ENCODE data around the gene SPPL3. TPM values are rescaled to one million over a fixed set of nuclear protein-coding genes. Genes with fewer than 3 reads are reported as not detected.

The SPPL3 gene
- polyA plus RNA-seq, 1 of the 3 experiments (the other 2 are of a cell fraction): 18.8 TPM

DNA sequence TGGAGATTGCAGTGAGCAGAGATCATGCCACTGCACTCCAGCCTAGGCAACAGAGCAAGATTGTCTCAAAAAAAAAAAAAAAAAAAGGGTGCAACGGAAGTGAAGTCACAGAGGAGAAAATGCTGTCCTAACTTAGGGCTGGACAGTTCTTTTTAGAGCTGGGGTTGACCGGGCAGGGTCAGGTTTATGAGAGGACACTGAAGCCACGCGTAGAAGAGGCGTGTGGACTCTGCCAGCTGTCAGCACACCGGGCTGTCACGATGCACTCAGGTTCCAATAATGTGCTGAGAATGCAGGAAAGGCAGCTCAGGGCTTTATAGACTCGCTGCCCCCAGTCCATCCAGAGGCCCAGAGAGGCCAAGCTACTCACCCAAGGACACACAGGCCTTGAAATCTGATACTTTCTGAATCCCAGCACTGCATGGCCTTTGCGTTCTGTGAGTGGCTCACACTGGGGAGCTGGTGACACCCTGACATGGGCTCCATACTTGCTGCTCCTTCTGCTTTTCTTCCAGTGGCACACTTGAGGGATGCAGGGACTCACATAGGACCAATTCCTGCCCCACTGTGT lies 28.9 kb upstream of the SPPL3 start:
- H3K27me3 ChIP-seq (ENCODE audit: insufficient read depth): no peaks in the 10 kb centered on the region
- no peaks in the 10 kb centered on the region for H3K9me3 ChIP-seq
- WGBS (ENCODE audit: low lambda C conversion rate): 84% methylated on average over 8 of the region's 9 CpGs
- no peaks in the 10 kb centered on the region for H3F3A ChIP-seq (replicated peaks; ENCODE audit: insufficient read depth)
- H3K79me2 ChIP-seq (ENCODE audit: insufficient read depth): no peaks in the 10 kb centered on the region
- TF ChIP-seq, protein P1, sequence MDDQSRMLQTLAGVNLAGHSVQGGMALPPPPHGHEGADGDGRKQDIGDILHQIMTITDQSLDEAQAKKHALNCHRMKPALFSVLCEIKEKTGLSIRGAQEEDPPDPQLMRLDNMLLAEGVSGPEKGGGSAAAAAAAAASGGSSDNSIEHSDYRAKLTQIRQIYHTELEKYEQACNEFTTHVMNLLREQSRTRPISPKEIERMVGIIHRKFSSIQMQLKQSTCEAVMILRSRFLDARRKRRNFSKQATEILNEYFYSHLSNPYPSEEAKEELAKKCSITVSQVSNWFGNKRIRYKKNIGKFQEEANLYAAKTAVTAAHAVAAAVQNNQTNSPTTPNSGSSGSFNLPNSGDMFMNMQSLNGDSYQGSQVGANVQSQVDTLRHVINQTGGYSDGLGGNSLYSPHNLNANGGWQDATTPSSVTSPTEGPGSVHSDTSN (IDR thresholded peaks at IDR 0.05): no peak
- TF ChIP-seq GATA2 (CRISPR knock-in tag; IDR thresholded peaks at IDR 0.05): no peak
- TF ChIP-seq RFX5 (IDR thresholded peaks at IDR 0.05; ENCODE audit: low read length): no peak
- TF ChIP-seq ELF1 (IDR thresholded peaks at IDR 0.05): no peak
- TF ChIP-seq NRF1 (IDR thresholded peaks at IDR 0.05; ENCODE audit: low read depth, low read length): no peak
- no peak for TF ChIP-seq TAF1 (IDR thresholded peaks at IDR 0.05; ENCODE audit: borderline replicate concordance, low read depth, low read length)
- TF ChIP-seq, protein P2, sequence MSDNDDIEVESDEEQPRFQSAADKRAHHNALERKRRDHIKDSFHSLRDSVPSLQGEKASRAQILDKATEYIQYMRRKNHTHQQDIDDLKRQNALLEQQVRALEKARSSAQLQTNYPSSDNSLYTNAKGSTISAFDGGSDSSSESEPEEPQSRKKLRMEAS (IDR thresholded peaks at IDR 0.05; ENCODE audit: low read depth): no peak
- TF ChIP-seq, protein P3, sequence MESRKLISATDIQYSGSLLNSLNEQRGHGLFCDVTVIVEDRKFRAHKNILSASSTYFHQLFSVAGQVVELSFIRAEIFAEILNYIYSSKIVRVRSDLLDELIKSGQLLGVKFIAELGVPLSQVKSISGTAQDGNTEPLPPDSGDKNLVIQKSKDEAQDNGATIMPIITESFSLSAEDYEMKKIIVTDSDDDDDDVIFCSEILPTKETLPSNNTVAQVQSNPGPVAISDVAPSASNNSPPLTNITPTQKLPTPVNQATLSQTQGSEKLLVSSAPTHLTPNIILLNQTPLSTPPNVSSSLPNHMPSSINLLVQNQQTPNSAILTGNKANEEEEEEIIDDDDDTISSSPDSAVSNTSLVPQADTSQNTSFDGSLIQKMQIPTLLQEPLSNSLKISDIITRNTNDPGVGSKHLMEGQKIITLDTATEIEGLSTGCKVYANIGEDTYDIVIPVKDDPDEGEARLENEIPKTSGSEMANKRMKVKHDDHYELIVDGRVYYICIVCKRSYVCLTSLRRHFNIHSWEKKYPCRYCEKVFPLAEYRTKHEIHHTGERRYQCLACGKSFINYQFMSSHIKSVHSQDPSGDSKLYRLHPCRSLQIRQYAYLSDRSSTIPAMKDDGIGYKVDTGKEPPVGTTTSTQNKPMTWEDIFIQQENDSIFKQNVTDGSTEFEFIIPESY (IDR thresholded peaks at IDR 0.05; ENCODE audit: borderline replicate concordance, low read depth): no peak
- no peak for TF ChIP-seq POLR2AphosphoS5 (IDR thresholded peaks at IDR 0.05; ENCODE audit: low read depth, low read length)
- TF ChIP-seq, protein P4, sequence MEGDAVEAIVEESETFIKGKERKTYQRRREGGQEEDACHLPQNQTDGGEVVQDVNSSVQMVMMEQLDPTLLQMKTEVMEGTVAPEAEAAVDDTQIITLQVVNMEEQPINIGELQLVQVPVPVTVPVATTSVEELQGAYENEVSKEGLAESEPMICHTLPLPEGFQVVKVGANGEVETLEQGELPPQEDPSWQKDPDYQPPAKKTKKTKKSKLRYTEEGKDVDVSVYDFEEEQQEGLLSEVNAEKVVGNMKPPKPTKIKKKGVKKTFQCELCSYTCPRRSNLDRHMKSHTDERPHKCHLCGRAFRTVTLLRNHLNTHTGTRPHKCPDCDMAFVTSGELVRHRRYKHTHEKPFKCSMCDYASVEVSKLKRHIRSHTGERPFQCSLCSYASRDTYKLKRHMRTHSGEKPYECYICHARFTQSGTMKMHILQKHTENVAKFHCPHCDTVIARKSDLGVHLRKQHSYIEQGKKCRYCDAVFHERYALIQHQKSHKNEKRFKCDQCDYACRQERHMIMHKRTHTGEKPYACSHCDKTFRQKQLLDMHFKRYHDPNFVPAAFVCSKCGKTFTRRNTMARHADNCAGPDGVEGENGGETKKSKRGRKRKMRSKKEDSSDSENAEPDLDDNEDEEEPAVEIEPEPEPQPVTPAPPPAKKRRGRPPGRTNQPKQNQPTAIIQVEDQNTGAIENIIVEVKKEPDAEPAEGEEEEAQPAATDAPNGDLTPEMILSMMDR (IDR thresholded peaks at IDR 0.05): no peak
- TF ChIP-seq RXRA (IDR thresholded peaks at IDR 0.05; ENCODE audit: borderline replicate concordance, low read depth): no peak
- no peak overlapping the region for H2AFZ ChIP-seq (ENCODE audit: low read depth)
- CTCF ChIA-PET: interaction anchor here (0.6 to 1.6 kb wide), 4 partner anchors 11 to 297 kb away, joined by 3 to 5 read pairs (median 3); no protein-coding TSS in a partner anchor
- no peaks in the 10 kb centered on the region for H4K20me1 ChIP-seq (ENCODE audit: insufficient read depth)
- no peaks in the 10 kb centered on the region for H3K36me3 ChIP-seq (replicated peaks in 1 of 2; ENCODE audit: control insufficient read depth in 1 of 2, insufficient read depth in 2 of 2, low read length in 1 of 2)
- no peaks in the 10 kb centered on the region for H3K9me2 ChIP-seq
- no peaks in the 10 kb centered on the region for H3K4me1 ChIP-seq (ENCODE audit: control insufficient read depth in 1 of 2, insufficient read depth in 2 of 2, low read depth in 1 of 2, low read length in 1 of 2)
- POLR2A ChIA-PET: no interaction called here
- no peak overlapping the region for H3K4me3 ChIP-seq (ENCODE audit: low read depth in 2 of 2, low read length in 1 of 2)
- no peak for DNase-seq
- H3K27ac ChIP-seq (ENCODE audit: low read depth in 2 of 2, low read length in 1 of 2): no peak overlapping the region
- no peak overlapping the region for H3K4me2 ChIP-seq
- no peak overlapping the region for H3K9ac ChIP-seq

DNA sequence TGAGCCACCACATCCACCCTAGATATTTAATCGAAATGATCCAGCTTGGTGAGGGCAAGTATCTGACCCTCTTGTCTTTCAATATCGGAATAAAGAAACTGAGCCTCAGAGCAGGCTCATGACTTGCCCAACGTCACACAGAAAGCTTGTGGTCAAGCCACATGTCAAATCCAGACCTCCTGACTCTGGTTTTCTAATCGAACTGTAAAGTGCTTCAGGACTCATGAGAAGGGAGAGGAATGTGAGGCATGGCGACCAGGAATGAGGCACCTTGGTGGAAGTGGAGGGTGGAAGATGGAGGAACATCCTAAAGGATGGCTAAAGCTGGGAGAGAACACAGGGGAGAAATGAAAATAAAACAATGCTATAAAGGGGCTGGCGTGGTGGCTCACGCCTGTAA lies 27.9 kb upstream of the SPPL3 start:
- H3K27me3 ChIP-seq (ENCODE audit: insufficient read depth): no peaks in the 10 kb centered on the region
- DNase-seq: no peak
- ChIA-PET CTCF (interaction anchor here (1.1 kb wide), 1 partner anchor 10 kb away, joined by 3 read pairs; no protein-coding TSS in a partner anchor), POLR2A (no interaction called here)
- no peak overlapping the region for H3K4me3 ChIP-seq (ENCODE audit: low read depth in 2 of 2, low read length in 1 of 2)
- H2AFZ ChIP-seq (ENCODE audit: low read depth): no peak overlapping the region
- no peak overlapping the region for H3K4me2 ChIP-seq
- H3K9ac ChIP-seq: no peak overlapping the region
- no peaks in the 10 kb centered on the region for H3F3A ChIP-seq (replicated peaks; ENCODE audit: insufficient read depth)
- no peaks in the 10 kb centered on the region for H3K4me1 ChIP-seq (ENCODE audit: control insufficient read depth in 1 of 2, insufficient read depth in 2 of 2, low read depth in 1 of 2, low read length in 1 of 2)
- no peaks in the 10 kb centered on the region for H3K9me2 ChIP-seq
- H3K79me2 ChIP-seq (ENCODE audit: insufficient read depth): no peaks in the 10 kb centered on the region
- H3K36me3 ChIP-seq (replicated peaks in 1 of 2; ENCODE audit: control insufficient read depth in 1 of 2, insufficient read depth in 2 of 2, low read length in 1 of 2): no peaks in the 10 kb centered on the region
- 59% methylated on average over 7 of the region's 7 CpGs for WGBS (ENCODE audit: low lambda C conversion rate)
- H3K27ac ChIP-seq (ENCODE audit: low read depth in 2 of 2, low read length in 1 of 2): no peak overlapping the region
- no peaks in the 10 kb centered on the region for H3K9me3 ChIP-seq
- H4K20me1 ChIP-seq (ENCODE audit: insufficient read depth): no peaks in the 10 kb centered on the region
- no peak for TF ChIP-seq SMC3 (IDR thresholded peaks at IDR 0.05; ENCODE audit: low read depth, low read length)
- TF ChIP-seq CHD2 (IDR thresholded peaks at IDR 0.05; ENCODE audit: low read length, partially characterized antibody): no peak
- TF ChIP-seq GATA2 (CRISPR knock-in tag; IDR thresholded peaks at IDR 0.05): no peak
- no peak for TF ChIP-seq POLR2AphosphoS5 (IDR thresholded peaks at IDR 0.05; ENCODE audit: low read depth, low read length)
- no peak for TF ChIP-seq RAD21 (IDR thresholded peaks at IDR 0.05; ENCODE audit: low read length)
- TF ChIP-seq GABPA (IDR thresholded peaks at IDR 0.05; ENCODE audit: low read depth): no peak
- no peak for TF ChIP-seq EP300 (IDR thresholded peaks at IDR 0.05; ENCODE audit: borderline replicate concordance in 1 of 2, low read depth in 1 of 2, low read length in 1 of 2)
- no peak for TF ChIP-seq ELF1 (IDR thresholded peaks at IDR 0.05)
- TF ChIP-seq, protein P2 (IDR thresholded peaks at IDR 0.05; ENCODE audit: low read depth): no peak
- no peak for TF ChIP-seq SIN3A (IDR thresholded peaks at IDR 0.05; ENCODE audit: borderline replicate concordance, low read depth, low read length)
- no peak for TF ChIP-seq FOSL2 (IDR thresholded peaks at IDR 0.05; ENCODE audit: borderline replicate concordance, low read depth)
- no peak for TF ChIP-seq YY1 (IDR thresholded peaks at IDR 0.05; ENCODE audit: low read depth)
- no peak for TF ChIP-seq FOXM1 (IDR thresholded peaks at IDR 0.05; ENCODE audit: low read depth)
- TF ChIP-seq TEAD4 (IDR thresholded peaks at IDR 0.05; ENCODE audit: borderline replicate concordance, insufficient read depth): no peak
- no peak for TF ChIP-seq RXRA (IDR thresholded peaks at IDR 0.05; ENCODE audit: borderline replicate concordance, low read depth)
